GM12891 (cell line): ENCODE results near the gene PLEKHA5.

ENCODE experiments used
- POLR2A ChIP-seq: IDR thresholded peaks from 2 replicates; pipeline ENCODE4 v1.6.1; 2011; ENCODE audit warnings: low read depth, low read length, control low read depth
- POLR2AphosphoS5 ChIP-seq: IDR thresholded peaks from 2 replicates; pipeline ENCODE4 v1.6.1; 2011; ENCODE audit warnings: low read depth, low read length, control low read depth
- SPI1 ChIP-seq: IDR thresholded peaks from 2 replicates; pipeline ENCODE4 v1.6.1; 2011; ENCODE audit warnings: low read depth, low read length, control low read depth
- TAF1 ChIP-seq: IDR thresholded peaks from 2 replicates; pipeline ENCODE4 v1.6.1; 2011; ENCODE audit warnings: low read depth, low read length, control low read depth

- TF ChIP-seq TAF1 (no peak), POLR2AphosphoS5 (no peak), POLR2A (no peak), SPI1 (no peak)
Observed at GRCh38 chr12:19397534-19397933, 268.0 kb downstream of the PLEKHA5 start.
